Epithelial cell of esophagus (primary cell): Measurements from ENCODE around the gene CAMKV.

Experiments used
- DNase-seq: peaks from one replicate; pipeline ENCODE4 v3.0.0; 2010; ENCODE audit warnings: low read depth
- H3K4me3 ChIP-seq: 2 replicates; pipeline ENCODE4 v1.5.1; 2011; ENCODE audit warnings: mild to moderate bottlenecking, low read length, control low read depth
- CTCF ChIP-seq: IDR thresholded peaks from 2 replicates; pipeline ENCODE4 v1.5.1; 2011; ENCODE audit warnings: low read depth, mild to moderate bottlenecking, low read length, control low read depth, inconsistent platforms; ENCODE audit not compliant: insufficient read depth; ENCODE audit errors: missing control alignments

The CAMKV gene

GRCh38 chr3:49886922-49887265 is 17.2 kb upstream of the CAMKV start:
- no peak overlapping the region for H3K4me3 ChIP-seq
- TF ChIP-seq CTCF, result no peak

DNA sequence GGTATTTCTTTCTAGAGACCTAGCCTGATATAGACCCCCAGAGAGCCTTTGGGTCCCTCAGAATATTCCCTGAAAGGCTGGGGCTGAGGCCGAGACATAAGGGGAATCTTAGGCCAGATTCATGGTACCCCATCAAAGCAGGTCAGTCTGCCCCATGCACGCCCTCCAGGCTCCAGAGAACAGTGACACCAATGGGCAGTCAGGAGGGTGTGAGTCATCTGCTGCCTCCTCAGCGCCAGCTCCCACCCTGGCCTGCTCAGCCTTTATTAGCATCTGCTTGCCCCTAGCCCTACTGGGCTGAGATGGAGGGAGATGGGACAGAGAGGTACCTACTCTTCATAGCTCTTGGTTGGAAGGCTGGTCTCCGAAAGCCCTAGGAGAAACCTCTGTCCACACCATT is 14.3 kb upstream of the CAMKV start:
- no peak for DNase-seq
- no peak overlapping the region for H3K4me3 ChIP-seq
- no peak for TF ChIP-seq CTCF

More at GRCh38 chr3:49886922-49887265, 17.2 kb upstream of the CAMKV start:
- DNase-seq, result no peak

DNA sequence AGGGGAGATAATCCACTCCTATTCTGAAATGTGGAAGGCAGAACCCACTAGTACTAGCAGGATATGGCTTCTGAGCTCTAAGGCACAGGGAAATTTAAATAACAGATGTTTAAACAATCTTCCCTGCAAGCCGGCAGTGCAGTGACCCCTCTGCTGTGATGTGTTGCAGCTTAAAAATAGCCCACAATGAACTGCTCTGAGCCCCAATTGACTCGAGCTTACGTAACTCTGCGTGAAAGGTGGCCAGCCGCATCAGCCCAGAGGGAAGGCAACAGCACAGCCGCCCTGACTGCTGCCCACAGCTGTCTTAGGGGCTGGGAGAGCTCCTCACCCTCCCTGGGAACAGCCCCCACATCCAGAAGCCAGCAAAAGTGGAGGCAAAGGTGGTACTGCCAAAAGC is 12.5 kb upstream of the CAMKV start:
- no peak overlapping the region for H3K4me3 ChIP-seq
- no peak for TF ChIP-seq CTCF
- DNase-seq, result no peak

- no peak for DNase-seq
- no peak overlapping the region for H3K4me3 ChIP-seq
- TF ChIP-seq CTCF, result no peak
Measured at GRCh38 chr3:49880581-49881315, 11.0 kb upstream of the CAMKV start.

GRCh38 chr3:49879721-49880120 is 10.0 kb upstream of the CAMKV start:
- no peak for TF ChIP-seq CTCF
- no peak overlapping the region for H3K4me3 ChIP-seq
- no peak for DNase-seq

- TF ChIP-seq CTCF, result no peak
- no peak overlapping the region for H3K4me3 ChIP-seq
- no peak for DNase-seq
Measured at GRCh38 chr3:49878686-49879085, 9.0 kb upstream of the CAMKV start.

- DNase-seq, result no peak
- no peak for TF ChIP-seq CTCF
- H3K4me3 ChIP-seq, result no peak overlapping the region
Measured at GRCh38 chr3:49877716-49878115, 8.0 kb upstream of the CAMKV start.
